RCC 7860 (cell line): ENCODE data around the gene NANOS1.
"Not testable (repeated sequence)": the region's sequence is repeated elsewhere in the genome, so short reads cannot be mapped to it uniquely, and the experiment has no call there.

Source experiments
- DNase-seq: peaks from one replicate; pipeline ENCODE4 v3.0.0-alpha.2; 2015; ENCODE audit warnings: low spot score
- FAIRE-seq: peaks from 2 replicates; lab custom pipeline; 2012; peaks lifted over from hg19 to GRCh38; lab: Jason Lieb, UNC

NANOS1 gene

DNA sequence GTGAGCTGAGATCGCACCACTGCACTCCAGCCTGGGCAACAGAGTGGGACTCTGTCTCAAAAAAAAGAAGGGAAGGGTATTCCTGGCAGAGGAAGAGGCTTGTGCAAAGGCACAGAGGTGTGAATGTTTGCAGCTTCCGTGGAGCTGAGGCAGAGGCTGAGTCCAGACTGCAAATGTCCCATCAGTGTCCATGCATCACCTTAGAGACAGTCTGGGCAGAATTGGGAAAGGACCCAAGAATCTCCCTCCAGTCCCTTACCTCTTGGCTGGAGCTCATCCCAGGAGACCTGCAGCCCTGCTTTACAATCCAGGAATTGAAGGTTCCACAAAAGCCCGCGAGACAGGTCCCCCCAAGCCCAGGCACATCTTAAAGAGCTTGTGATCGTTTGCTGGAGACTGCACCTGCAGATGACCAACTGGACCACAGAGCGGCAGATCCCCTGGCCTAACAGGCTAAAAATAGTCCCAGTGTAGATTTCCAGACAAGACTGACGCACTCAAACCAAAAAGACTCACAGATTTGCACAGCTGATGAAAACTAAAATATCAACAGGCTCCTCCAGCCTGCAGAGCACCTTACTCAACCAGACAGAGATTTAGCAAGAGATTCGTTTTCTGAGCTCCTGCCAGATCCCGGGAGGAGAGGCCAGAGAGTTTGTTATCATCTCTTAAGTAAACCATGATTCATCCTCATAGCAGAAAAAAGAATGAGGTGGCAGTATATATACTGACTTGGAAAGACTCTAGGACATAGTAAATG is 22.9 kb upstream of the NANOS1 start:
- FAIRE-seq (peak; percentile 90), DNase-seq (peak; percentile 80)

DNA sequence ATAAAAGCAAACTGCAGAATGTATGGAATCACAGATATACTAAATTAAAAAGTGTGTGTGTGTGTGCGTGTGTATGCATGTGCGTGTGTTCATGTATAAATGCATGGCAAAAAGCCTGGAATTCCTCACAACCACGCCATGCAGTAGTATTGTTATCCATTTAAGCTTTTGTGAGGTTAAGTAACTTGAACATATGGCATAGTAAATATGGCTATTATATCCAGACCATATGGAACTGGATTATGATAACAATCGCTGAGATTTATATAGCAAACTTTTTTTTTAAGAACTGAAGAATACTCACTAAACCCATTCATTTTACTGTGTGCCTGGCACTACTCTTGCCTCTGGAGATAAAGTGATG is 22.3 kb upstream of the NANOS1 start:
- FAIRE-seq (no peak), DNase-seq (no peak)

DNA sequence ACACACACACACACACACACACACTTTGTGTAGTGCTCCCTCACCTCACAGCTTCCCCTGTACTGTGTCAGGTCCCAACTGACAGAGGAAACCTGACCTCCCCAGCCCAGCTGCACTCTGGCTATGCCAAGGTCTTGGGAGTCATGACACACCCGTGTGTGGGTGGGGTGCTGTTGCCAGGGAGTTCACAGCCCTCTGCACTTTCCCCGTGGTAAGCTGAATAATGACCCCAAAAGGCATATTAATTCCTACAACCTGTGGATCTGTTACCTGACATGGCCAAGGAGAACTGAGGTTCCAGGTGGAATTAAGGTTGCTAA is 8.9 kb upstream of the NANOS1 start:
- FAIRE-seq (no peak), DNase-seq (no peak)

DNA sequence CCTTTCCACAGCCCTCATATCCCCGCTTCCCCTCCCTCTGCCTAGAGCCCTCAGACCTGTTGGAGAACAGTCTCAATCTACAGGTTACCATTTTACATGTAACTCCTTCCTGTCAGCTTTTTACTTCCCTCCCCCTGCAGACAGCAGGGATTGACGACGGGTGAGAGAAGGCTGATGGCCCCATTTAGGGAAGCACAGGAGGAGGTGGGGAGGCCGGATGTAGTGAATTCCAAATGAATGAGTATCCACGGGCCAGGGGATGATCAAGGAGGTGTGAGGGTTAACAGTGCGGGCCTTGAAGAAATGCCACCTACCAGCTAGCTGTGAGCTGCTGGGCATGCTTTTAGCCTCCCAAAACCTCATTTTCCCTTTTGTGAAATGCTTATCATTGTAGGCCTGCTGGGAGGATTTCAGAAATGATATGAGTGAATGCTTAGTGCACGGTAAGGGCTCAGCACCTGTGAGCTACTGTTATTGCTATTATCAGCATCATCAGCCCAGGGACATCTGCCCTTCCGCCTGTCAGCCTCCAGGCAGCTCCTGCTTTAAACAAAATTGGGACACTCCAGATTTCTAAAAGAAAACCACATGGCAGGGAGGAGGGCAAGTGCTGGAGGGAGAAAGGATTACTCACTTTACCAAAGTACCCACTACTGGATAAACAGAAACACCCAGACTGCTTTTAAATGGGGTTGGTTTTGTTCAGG is 6.5 kb upstream of the NANOS1 start:
- FAIRE-seq, result peak; percentile 46
- DNase-seq, result peak; percentile 77

DNA sequence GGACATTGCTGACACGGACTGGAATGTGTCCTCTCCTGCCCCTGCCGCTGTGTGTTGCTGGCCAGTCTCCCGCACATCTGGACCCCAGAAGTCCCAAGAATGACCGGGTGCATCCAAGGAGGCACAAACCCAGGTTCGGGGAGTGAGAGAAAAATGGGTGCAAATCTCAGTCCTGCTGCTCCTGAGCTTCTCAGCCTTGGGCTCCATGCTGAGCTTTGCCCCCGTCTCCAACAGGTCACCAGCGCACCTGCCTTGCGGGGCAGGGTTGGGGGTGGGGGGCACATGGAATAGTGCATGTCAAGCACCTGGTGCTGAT is 6.0 kb upstream of the NANOS1 start:
- no peak for FAIRE-seq

DNA sequence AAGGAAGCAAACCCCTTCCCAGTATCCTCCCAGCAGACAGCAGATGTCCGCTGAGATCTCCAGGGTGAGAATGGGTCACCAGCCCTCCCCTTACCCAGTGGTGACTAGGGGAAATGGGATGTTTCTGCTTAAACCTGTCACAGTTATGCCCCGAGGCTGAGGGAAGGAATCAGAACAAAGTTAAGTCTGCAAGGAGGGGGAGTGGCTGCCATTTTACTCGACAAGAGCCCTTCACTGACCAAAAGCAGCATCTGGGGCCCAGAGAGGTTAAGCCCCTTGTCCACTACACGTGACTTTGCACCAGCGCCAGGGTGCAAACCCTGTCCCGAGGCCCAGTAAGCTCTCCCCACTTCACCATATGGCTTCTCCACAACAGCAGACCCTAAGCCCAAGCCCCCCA is 4.6 kb upstream of the NANOS1 start:
- FAIRE-seq (no peak), DNase-seq (no peak)

More for the DNA sequence above, 6.0 kb upstream of the NANOS1 start:
- no peak for DNase-seq

DNA sequence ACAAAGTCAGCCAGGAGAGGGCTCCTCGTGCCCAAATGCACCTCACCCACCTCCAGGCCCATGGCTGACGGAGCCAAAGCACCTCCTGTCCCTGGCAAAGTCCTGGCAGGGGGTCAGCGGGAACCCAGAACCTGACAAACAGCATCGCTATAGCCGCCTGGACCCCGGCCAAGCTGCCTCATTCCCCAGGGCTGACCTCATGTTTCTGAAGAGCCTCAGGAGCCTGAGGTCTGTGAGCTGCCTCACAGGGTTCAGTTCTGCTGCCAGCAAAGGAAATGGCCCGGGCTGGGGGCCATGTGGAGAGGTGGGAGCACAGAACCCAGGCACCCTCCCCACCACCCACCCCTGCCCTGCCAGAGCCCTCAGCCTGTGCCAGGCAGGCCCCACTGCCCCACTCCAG is 4.2 kb upstream of the NANOS1 start:
- peak; percentile 88 for DNase-seq
- FAIRE-seq, result peak; percentile 72

DNA sequence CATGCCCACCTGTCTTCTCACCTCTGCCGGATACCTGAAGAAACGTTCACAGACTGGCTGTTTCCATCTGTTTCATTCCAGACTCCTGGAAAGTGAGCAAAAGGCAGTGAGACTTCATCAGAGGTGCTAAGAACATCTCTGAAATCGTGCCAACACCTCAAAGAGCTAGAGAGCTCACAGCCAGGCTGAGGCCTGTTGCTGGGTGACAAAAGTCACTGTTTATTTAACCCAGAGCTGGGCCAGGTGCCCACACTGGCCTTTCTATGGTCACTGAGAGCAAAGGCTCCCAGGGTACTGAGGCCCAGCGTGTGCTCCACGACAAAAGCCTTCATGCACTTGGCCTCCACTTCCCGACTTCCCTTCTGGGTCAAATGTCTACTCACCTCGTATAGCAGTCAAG is 3.7 kb upstream of the NANOS1 start:
- no peak for FAIRE-seq
- DNase-seq, result peak; percentile 58

DNA sequence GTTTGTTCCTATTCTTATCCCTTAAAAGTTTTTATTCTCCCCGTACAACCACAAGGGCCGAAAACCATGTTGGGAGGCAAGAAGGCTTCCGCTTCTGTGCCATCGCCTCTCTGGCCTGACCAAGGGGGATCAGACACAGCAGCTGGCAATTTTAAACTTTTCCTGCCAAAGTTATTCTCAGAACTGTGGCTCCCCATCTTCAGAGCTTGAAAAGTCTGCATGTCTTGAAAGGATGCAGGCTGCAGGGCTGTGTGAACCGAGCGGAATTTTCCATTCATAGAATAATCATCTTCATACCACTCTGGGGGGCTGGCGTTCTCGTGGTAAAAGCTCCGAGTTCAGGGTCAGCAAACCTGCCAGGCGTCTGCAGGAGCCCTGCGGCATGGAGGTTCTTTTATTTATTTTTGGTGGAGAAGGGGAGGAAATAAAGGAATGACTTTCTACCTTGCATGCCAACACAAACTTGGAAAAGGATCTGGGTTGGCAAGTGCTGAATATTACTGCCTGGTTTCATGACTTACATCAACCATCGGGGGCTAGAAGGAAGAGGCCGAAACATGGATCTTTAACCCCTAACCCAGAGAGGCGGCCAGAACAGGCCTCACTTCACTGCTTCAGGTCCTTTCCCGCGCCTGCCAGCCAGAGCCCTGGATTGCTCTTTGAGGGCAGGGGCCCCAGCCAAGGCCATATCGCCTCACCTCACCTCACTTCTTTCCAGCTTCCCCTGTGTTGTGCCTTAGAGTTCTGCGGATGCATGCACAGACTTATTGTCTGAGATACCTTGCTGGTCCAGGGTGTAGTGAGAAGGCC is 3.0 kb upstream of the NANOS1 start:
- DNase-seq (no peak), FAIRE-seq (no peak)

DNA sequence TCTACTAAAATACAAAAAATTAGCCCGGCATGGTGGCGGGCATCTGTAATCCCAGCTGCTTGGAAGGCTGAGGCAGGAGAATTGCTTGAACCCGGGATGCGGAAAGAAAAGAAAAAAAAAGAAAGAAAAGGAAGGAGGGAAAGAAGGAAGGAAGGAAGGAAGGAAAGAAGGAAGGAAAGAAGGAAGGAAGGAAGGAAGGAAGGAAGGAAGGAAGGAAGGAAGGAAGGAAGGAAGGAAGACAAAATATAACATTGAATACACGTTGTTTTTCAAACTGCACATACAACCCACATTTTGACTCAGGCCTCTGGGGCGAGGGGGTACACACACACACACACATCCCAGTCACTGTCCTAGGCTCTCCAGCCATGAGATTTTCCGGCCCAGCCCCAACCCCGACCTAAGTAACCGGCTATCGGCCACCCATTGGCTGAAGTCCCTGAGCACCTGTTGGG is 1.0 kb upstream of the NANOS1 start:
- not testable (repeated sequence) for FAIRE-seq, DNase-seq

DNA sequence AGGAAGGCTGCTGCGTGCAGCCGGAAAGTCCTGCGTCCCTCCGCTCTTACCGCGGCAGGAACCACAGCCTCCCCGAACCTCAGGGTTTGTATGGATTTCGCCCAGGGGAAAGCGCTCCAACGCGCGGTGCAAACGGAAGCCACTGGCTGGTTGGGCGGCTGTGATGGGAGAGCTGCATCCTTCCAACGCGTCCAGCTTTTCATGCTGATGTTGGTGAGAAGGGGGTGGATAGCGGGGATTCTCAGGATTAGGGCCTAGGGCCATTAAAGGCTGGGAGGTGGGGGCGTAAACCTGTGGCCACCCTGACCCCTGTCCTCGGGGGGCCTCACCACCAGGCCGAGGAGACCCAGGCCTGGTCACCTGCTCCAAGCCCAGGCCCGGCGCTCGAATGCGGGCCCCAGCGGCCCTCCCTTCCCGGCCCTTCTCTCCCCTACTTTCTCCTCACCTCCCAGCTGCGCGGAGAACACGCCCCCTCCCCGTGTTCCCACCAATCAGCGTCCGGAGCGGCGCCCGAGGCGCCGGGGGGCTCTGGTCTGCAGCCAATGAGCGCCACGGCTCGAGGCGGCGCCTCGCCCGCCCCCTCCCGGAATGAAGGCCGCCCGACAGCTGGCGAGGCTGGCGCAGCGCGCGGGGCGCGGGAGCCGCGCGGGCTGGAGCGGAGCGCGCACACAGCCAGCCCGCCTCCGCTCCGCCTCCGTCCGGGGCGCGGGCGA is 458 bp upstream of the NANOS1 start:
- DNase-seq (peak; percentile 57), FAIRE-seq (no peak)

DNA sequence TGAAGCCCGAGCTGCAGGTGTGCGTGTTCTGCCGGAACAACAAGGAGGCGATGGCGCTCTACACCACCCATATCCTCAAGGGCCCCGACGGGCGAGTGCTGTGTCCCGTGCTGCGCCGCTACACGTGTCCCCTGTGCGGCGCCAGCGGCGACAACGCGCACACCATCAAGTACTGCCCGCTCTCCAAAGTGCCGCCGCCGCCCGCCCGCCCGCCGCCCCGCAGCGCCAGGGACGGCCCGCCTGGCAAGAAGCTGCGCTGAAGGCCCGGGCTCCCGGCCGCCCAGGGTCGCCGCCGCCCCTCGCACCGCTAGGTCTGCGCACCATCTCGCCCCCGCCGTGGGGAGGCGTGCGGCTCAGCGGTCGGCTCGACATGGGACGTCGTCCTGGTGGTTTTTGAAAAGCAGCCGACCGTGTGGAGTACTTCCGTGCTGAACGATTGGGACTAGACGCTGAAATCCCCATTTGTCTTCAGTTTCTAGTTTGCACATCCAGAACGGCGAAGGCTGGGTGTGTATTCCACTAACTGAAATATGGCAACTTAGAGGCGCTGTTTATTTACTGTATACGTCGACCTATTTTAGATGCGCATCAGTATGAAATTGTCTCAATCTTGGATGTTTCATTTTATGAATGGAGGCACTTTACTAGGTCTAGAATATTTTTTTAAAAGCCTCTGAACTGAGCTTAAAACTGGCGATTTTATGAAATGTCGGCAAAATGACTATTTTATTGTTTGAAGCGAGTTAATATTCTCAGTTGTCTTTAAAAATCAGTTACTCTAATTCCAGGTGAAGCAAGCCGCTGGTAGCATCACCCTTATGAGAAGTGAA is 1.1 kb downstream of the NANOS1 start:
- FAIRE-seq (no peak), DNase-seq (peak; percentile 58)

DNA sequence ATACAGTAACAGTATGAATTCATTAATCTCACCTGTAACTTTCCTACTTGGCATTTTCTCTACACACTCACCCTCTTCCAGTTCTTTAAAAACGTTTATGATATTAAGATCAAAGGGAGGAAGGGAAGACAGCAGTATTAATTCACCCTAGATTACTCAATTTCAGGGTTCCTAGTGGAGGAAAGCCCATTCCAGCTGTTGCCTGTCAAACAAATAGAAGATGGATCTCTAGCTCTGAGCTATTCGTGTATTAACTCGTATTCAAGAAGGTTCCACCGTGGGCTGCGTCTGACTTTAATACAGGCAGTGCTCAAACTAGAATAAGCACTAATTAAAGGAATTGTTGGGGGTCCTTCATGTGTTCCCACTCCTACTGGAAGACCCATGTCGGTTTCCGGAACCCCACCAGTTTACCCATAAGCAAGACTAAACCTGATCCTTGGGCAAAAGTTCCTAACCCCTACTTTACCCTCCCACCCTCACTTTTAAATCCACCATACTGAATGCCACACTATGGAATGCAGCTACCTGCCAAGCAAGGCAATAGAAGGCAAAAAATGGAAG is 2.1 kb downstream of the NANOS1 start:
- no peak for DNase-seq

DNA sequence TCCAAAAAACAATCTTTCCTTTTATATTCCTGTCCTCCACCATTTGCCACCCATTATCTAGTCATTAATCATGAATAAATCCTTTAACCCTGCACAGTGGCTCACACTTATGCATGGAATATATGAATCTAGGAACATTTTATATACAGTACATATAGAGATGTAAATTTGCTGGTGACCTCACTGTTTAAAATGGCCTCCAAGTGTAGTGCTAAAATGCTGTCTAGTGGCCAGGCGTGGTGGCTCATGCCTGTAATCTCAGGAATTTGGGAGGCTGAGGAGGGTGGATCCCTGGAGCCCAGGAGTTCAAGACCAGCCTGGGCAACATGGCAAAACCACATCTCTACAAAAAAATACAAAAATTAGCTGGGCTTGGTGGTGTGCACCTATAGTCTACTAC is 9.6 kb downstream of the NANOS1 start:
- FAIRE-seq, result no peak
- no peak for DNase-seq

More for the DNA sequence above, 2.1 kb downstream of the NANOS1 start:
- FAIRE-seq, result no peak

DNA sequence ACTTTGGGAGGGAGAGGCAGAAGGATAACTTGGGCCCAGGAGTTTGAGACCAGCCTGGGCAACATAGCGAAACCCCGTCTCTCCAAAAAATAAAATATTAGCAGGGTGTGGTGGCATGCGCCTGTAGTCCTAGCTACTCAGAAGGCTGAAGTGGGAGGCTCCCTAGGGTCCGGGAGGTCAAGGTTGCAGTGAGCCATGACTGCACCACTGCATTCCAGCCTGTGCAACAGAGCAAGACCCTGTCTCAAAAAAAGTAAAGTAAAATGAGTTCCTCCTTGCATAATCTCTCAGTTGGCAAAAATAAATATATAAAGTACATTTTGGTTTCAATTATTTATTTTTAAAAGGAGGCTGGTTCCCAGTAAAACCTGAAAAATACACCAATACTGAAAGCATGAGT is 11.8 kb downstream of the NANOS1 start:
- no peak for FAIRE-seq
- DNase-seq, result no peak

DNA sequence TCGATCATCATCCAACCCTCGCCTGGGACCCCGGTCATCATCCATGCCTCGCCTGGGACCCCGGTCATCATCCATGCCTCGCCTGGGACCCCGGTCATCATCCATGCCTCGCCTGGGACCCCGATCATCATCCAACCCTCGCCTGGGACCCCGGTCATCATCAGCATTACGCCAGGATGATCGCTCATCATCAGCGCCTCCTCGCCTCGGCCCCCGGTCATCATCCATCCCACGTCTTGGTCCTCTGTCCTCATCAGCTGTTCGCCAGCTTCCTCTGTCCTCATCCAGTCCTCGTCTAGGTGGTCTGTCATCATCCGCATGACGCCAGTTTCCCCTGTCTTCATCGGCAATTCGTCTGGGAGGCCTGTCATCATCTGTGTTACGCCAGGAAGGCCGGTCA is 12.7 kb downstream of the NANOS1 start:
- no peak for FAIRE-seq
- DNase-seq, result no peak

DNA sequence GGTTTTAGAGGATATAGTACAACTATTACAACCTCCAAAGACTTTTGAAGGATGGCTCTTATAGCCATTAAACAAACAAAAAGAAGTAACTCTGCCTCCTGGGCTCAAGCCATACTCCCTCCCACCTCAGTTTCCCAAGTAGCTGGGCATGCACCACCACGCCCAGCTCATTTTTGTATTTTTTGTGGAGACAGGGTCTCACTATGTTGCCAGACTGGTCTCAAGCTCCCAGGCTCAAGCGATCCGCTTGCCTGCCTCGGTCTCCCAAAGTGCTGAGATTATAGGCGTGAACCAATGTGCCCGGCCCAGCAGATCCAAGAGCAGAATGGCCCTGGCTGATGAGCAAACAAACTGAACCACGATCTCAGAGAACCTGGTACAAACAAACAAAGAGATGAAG is 16.0 kb downstream of the NANOS1 start:
- DNase-seq (no peak), FAIRE-seq (no peak)

DNA sequence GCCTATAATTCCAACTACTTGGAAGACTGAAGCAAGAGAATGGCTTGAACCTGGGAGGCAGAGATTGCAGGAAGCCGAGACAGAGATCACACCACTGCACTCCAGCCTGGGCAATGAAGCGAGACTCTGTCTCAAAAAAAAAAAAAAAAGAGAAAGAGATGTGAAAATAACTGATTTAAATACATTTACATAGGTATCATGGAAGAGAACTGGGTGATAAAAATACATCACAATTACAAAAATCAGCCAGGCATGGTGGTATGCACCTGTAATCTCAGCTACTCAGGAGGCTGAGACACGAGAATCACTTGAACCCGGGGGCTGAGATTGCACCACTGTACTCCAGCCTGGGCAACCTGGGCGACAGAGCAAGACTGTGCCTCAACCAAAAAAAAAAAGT is 19.8 kb downstream of the NANOS1 start:
- FAIRE-seq (no peak), DNase-seq (no peak)

DNA sequence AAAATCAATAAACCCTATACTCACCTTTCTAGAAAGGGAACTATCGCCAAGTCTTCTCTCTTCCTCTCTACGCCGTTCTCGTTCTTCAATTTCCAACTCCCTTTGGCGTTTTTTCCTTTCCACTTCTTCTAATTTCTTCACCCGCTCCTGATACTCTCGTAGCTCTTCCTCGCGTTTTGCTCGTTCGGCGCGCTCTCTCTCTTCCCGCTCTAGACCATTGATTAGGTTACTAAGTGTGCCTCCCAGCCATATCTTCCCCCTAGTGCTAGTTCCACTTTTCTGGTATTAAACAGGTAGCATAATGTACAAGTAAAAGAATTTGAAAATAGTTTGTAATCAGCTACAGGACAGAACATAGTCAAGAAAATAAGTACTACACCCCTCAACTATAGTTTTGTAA is 20.3 kb downstream of the NANOS1 start:
- FAIRE-seq (no peak), DNase-seq (no peak)

DNA sequence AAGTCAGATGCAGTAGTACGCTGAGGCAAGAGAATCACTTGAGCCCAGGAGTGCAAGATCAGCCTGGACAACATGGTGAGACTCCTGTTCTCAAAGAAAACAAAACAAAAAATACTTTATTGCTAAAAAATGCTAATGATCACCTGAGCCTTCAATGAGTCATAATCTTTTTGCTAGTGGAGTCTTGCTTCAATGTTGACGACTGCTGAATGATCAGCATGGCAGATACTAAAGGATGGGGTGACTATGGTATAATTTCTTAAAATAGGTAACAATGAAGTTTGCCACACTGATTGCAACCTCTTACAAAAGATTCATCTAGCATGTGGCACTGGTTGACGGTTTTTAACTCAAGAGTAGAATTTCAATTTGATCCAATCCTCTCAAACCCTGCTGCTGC is 22.3 kb downstream of the NANOS1 start:
- no peak for FAIRE-seq
- no peak for DNase-seq
